NCI-H1694 treated with DMSO at 0.1 percent for 48 hours (cell line): ENCODE measurements around the gene LACRT.
A peak's percentile ranks its signal among the peaks of the same experiment; 100 is the strongest.
"Not testable (repeated sequence)": the region's sequence is repeated elsewhere in the genome, so short reads cannot be mapped to it uniquely, and the experiment has no call there.

Experiments
- DNase-seq: peaks from one replicate; lab custom pipeline; 2025; lab: John Stamatoyannopoulos, UW

LACRT gene

GRCh38 chr12:54634795-54635194 lies at the start of gene LACRT:
Gene LACRT (minus strand): TSS chr12:54634895. CDS start chr12:54634841, 54 bp downstream.
- no peak for DNase-seq

GRCh38 chr12:54683398-54683797 lies 48.7 kb upstream of the LACRT start:
- no peak for DNase-seq

GRCh38 chr12:54682674-54683073 lies 48.0 kb upstream of the LACRT start:
- DNase-seq = no peak

GRCh38 chr12:54680374-54680773 lies 45.7 kb upstream of the LACRT start:
- no peak for DNase-seq

- DNase-seq = no peak
Measured at GRCh38 chr12:54678131-54678530, 43.4 kb upstream of the LACRT start.

GRCh38 chr12:54667945-54668344 lies 33.2 kb upstream of the LACRT start:
- DNase-seq = no peak

- DNase-seq = no peak
Measured at GRCh38 chr12:54666008-54666407, 31.3 kb upstream of the LACRT start.

GRCh38 chr12:54665022-54665635 lies 30.4 kb upstream of the LACRT start:
- not testable (repeated sequence) for DNase-seq

GRCh38 chr12:54663603-54664002 lies 28.9 kb upstream of the LACRT start:
- DNase-seq = no peak

- DNase-seq = no peak
Measured at GRCh38 chr12:54662026-54662425, 27.3 kb upstream of the LACRT start.

- no peak for DNase-seq
Measured at GRCh38 chr12:54661048-54661447, 26.4 kb upstream of the LACRT start.

GRCh38 chr12:54660320-54660962 lies 25.7 kb upstream of the LACRT start:
- no peak for DNase-seq

GRCh38 chr12:54658306-54659264 lies 23.9 kb upstream of the LACRT start:
- DNase-seq = peak; percentile 5

GRCh38 chr12:54657105-54657607 lies 22.5 kb upstream of the LACRT start:
- DNase-seq = no peak

- DNase-seq = no peak
Measured at GRCh38 chr12:54654926-54655325, 20.2 kb upstream of the LACRT start.

- no peak for DNase-seq
Measured at GRCh38 chr12:54653025-54653424, 18.3 kb upstream of the LACRT start.

- no peak for DNase-seq
Measured at GRCh38 chr12:54650889-54651288, 16.2 kb upstream of the LACRT start.

- no peak for DNase-seq
Measured at GRCh38 chr12:54650409-54650808, 15.7 kb upstream of the LACRT start.

GRCh38 chr12:54649825-54650224 lies 15.1 kb upstream of the LACRT start:
- DNase-seq = no peak

- no peak for DNase-seq
Measured at GRCh38 chr12:54648265-54648664, 13.6 kb upstream of the LACRT start, which contains the start of gene DCD. Gene DCD (minus strand): TSS chr12:54648365. CDS start chr12:54648303, 62 bp downstream.

- DNase-seq = no peak
Measured at GRCh38 chr12:54641554-54641953, 6.9 kb upstream of the LACRT start.

- DNase-seq = no peak
Measured at GRCh38 chr12:54641089-54641488, 6.4 kb upstream of the LACRT start.
